OCI-LY1 (cell line): ENCODE measurements around the gene KBTBD7.

Experiments
- H2AFZ ChIP-seq: fragments of 200-600 bp; sonication (generic), shearing (Covaris generic); 2 replicates; pipeline ENCODE4 v1.6.0; 2014; ENCODE audit warnings: antibody characterized with exemption, mild to moderate bottlenecking, low read length
- H3F3A ChIP-seq: fragments of 200-600 bp; sonication (generic), shearing (Covaris generic); 2 replicates; pipeline ENCODE4 v1.6.0; 2014; ENCODE audit warnings: mild to moderate bottlenecking, antibody characterized with exemption, low read length, moderate library complexity; ENCODE audit not compliant: insufficient read depth
- H3K27ac ChIP-seq: fragments of 200-600 bp; sonication (generic); 2 replicates; pipeline ENCODE4 v1.5.1; 2014; ENCODE audit warnings: low read length, mixed run types, mild to moderate bottlenecking, low read depth; ENCODE audit not compliant: poor library complexity, severe bottlenecking
- H3K27me3 ChIP-seq: fragments of 200-600 bp; sonication (generic); 2 replicates; pipeline ENCODE4 v1.6.0; 2014; ENCODE audit warnings: antibody characterized with exemption, mild to moderate bottlenecking, low read length, moderate library complexity; ENCODE audit not compliant: insufficient read depth
- H3K36me3 ChIP-seq: fragments of 200-600 bp; sonication (generic); 2 replicates; pipeline ENCODE4 v1.6.1; 2014; ENCODE audit warnings: mild to moderate bottlenecking, antibody characterized with exemption, low read length, moderate library complexity, mixed read lengths; ENCODE audit not compliant: insufficient read depth
- H3K4me1 ChIP-seq: fragments of 200-600 bp; sonication (generic); 2 replicates; pipeline ENCODE4 v1.5.1; 2014; ENCODE audit warnings: mild to moderate bottlenecking, low read length, moderate library complexity; ENCODE audit not compliant: insufficient read depth, severe bottlenecking
- H3K4me2 ChIP-seq: fragments of 200-600 bp; sonication (generic), shearing (Covaris generic); 2 replicates; pipeline ENCODE4 v1.6.1; 2014; ENCODE audit warnings: low read length
- H3K4me3 ChIP-seq: fragments of 200-600 bp; sonication (generic); 2 replicates; pipeline ENCODE4 v1.5.1; 2014; ENCODE audit warnings: low read length, low read depth, mild to moderate bottlenecking, mixed read lengths; ENCODE audit not compliant: poor library complexity, severe bottlenecking
- H3K79me2 ChIP-seq: fragments of 200-600 bp; shearing (Covaris generic); 2 replicates; pipeline ENCODE4 v1.6.1; 2016; ENCODE audit warnings: mixed run types, low read length, mixed read lengths; ENCODE audit not compliant: insufficient read depth
- H3K9ac ChIP-seq: fragments of 200-600 bp; sonication (generic), shearing (Covaris generic); 2 replicates; pipeline ENCODE4 v1.6.1; 2014; ENCODE audit warnings: mild to moderate bottlenecking, low read length, mixed read lengths
- H3K9me2 ChIP-seq: fragments of 200-600 bp; sonication (generic), shearing (Covaris generic); 2 replicates; pipeline ENCODE4 v1.6.1; 2014; ENCODE audit warnings: low read depth, mild to moderate bottlenecking, low read length, mixed read lengths
- H3K9me3 ChIP-seq: fragments of 200-600 bp; shearing (Covaris generic); 2 replicates; pipeline ENCODE4 v1.6.1; 2014; ENCODE audit warnings: low read length, mixed read lengths
- H4K20me1 ChIP-seq: fragments of 200-600 bp; sonication (generic), shearing (Covaris generic); 2 replicates; pipeline ENCODE4 v1.6.0; 2016; ENCODE audit warnings: mild to moderate bottlenecking, low read length; ENCODE audit not compliant: insufficient read depth
- EZH2 ChIP-seq: fragments of 200-600 bp; sonication (generic), shearing (Covaris generic); IDR thresholded peaks from 2 replicates; pipeline ENCODE4 v1.8.0; 2017; ENCODE audit warnings: borderline replicate concordance, mixed run types, mild to moderate bottlenecking, antibody characterized with exemption, low read length, moderate library complexity, mixed read lengths
- TF ChIP-seq, protein P1 (sequence below): fragments of 200-600 bp; sonication (generic), shearing (Covaris generic); IDR thresholded peaks from 2 replicates; pipeline ENCODE4 v1.5.1; 2017; ENCODE audit warnings: mild to moderate bottlenecking, antibody characterized with exemption, low read length, moderate library complexity, mixed read lengths

Gene KBTBD7

DNA sequence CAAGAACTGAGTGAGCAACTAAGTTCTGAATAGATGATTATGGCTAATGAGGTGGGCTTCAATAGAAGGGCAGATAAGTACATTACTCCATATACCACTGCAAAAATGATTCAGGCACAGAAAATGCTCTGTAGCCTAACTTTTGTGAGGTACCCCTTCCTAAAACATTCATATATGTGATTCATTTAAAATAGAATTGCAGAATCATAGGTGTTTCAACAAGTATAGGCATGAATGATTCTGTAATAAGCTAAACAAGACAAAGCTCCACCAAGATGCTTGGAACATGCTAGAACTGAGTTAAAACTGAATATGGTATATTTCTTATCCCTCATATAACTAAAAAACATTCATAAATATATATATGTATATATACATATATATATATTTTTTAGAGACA lies 12.1 kb downstream of the KBTBD7 start:
- H4K20me1 ChIP-seq = no peaks in the 10 kb centered on the region
- H3K9me2 ChIP-seq = no peaks in the 10 kb centered on the region
- H3K9me3 ChIP-seq = no peaks in the 10 kb centered on the region
- TF ChIP-seq EZH2 = no peak
- TF ChIP-seq, protein P1, sequence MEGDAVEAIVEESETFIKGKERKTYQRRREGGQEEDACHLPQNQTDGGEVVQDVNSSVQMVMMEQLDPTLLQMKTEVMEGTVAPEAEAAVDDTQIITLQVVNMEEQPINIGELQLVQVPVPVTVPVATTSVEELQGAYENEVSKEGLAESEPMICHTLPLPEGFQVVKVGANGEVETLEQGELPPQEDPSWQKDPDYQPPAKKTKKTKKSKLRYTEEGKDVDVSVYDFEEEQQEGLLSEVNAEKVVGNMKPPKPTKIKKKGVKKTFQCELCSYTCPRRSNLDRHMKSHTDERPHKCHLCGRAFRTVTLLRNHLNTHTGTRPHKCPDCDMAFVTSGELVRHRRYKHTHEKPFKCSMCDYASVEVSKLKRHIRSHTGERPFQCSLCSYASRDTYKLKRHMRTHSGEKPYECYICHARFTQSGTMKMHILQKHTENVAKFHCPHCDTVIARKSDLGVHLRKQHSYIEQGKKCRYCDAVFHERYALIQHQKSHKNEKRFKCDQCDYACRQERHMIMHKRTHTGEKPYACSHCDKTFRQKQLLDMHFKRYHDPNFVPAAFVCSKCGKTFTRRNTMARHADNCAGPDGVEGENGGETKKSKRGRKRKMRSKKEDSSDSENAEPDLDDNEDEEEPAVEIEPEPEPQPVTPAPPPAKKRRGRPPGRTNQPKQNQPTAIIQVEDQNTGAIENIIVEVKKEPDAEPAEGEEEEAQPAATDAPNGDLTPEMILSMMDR = no peak
- H3F3A ChIP-seq = no peaks in the 10 kb centered on the region
- H2AFZ ChIP-seq = no peak overlapping the region
- no peak overlapping the region for H3K9ac ChIP-seq
- no peaks in the 10 kb centered on the region for H3K27me3 ChIP-seq
- no peak overlapping the region for H3K27ac ChIP-seq
- no peaks in the 10 kb centered on the region for H3K36me3 ChIP-seq
- H3K4me3 ChIP-seq = no peak overlapping the region
- no peaks in the 10 kb centered on the region for H3K4me1 ChIP-seq
- no peaks in the 10 kb centered on the region for H3K79me2 ChIP-seq
- no peak overlapping the region for H3K4me2 ChIP-seq

DNA sequence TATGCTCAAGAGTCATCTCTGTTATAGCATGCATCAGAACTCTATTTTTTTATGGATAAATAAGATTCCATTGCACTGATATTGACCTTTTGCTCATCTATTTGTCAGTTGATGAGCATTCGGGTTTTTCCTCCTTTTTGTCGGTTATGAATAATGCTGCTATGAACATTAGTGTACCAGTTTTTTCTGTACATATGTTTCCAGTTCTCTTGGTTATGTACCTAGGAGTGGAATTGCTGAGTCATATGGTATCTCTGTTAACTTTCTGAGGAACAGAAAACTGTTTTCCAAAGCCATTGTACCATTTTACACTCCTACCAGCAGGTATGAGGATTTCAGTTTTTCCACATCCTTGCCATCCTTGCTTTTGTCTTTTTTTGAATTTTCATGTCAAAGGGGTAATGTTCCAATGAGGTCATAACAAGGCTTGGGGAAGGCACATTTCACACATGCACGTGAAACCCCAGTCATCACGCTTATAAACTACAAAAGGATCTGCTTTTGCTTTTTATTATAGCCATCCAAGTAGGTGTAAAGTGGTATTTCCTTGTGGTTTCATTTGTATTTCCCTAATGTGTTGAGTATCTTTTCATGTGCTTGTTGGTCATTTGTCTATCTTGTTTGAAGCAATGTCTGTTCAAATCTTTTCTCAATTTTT lies 14.6 kb downstream of the KBTBD7 start:
- Histone ChIP-seq H4K20me1 (no peaks in the 10 kb centered on the region), H3K36me3 (no peaks in the 10 kb centered on the region), H3K9me3 (peaks cover 9% of the 10 kb centered on the region), H2AFZ (no peak overlapping the region), H3F3A (no peaks in the 10 kb centered on the region), H3K79me2 (no peaks in the 10 kb centered on the region), H3K27me3 (no peaks in the 10 kb centered on the region), H3K4me1 (no peaks in the 10 kb centered on the region), H3K4me3 (no peak overlapping the region), H3K9ac (no peak overlapping the region), H3K27ac (no peak overlapping the region), H3K4me2 (no peak overlapping the region), H3K9me2 (no peaks in the 10 kb centered on the region)
- TF ChIP-seq, protein P1 = no peak
- TF ChIP-seq EZH2 = no peak

DNA sequence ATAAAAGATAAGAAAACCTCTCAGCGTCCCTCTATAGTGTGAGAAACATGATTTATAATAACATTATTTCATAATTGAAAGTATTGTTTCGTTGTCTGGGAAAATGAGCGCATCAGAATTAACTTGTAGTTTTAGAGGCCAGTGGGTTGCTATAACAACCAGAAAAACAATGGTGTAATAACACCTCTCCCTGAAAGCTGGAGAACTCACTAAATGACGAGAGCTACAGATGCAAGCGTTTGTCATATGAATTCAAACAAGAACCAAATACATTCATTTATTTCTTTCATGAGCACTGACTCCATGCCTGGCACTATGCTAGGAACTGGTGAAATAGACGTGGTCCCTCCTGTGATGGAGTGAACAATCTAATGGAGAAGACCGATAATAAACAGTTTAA lies 16.3 kb downstream of the KBTBD7 start:
- H3K9me2 ChIP-seq = no peaks in the 10 kb centered on the region
- no peaks in the 10 kb centered on the region for H3K79me2 ChIP-seq
- H3K27ac ChIP-seq = no peak overlapping the region
- H2AFZ ChIP-seq = no peak overlapping the region
- no peaks in the 10 kb centered on the region for H3K27me3 ChIP-seq
- H3K9me3 ChIP-seq = peaks cover 13% of the 10 kb centered on the region
- TF ChIP-seq, protein P1 = no peak
- H4K20me1 ChIP-seq = no peaks in the 10 kb centered on the region
- no peak overlapping the region for H3K4me2 ChIP-seq
- H3F3A ChIP-seq = no peaks in the 10 kb centered on the region
- H3K4me3 ChIP-seq = no peak overlapping the region
- H3K36me3 ChIP-seq = no peaks in the 10 kb centered on the region
- H3K4me1 ChIP-seq = no peaks in the 10 kb centered on the region
- H3K9ac ChIP-seq = no peak overlapping the region
